Activated naive CD8-positive, alpha-beta T cell treated with anti-CD3 and anti-CD28 coated beads, Interleukin-2, amount 50 U/mL, for 24 hours (primary cell): Measurements from ENCODE around the gene NUTM2F.
"Not testable (repeated sequence)": the region's sequence is repeated elsewhere in the genome, so short reads cannot be mapped to it uniquely, and the experiment has no call there.

ENCODE experiments used
- ATAC-seq: fragments of 150-1000 bp; cut with Tn5 transposase; one replicate; pipeline ENCODE4 v1.10.0; 2021
- DNase-seq: peaks from one replicate; pipeline ENCODE4 v3.0.0; 2021
- H3K27ac Mint-ChIP-seq: one replicate; pipeline ENCODE4 v1.8.0; 2021; ENCODE audit warnings: mild to moderate bottlenecking, mixed read lengths
- H3K27me3 Mint-ChIP-seq: one replicate; pipeline ENCODE4 v1.8.0; 2021; ENCODE audit warnings: mixed read lengths
- H3K36me3 Mint-ChIP-seq: one replicate; pipeline ENCODE4 v1.8.0; 2021; ENCODE audit warnings: low read depth, mixed read lengths
- H3K4me1 Mint-ChIP-seq: one replicate; pipeline ENCODE4 v1.8.0; 2021; ENCODE audit warnings: mixed read lengths
- H3K4me3 Mint-ChIP-seq: one replicate; pipeline ENCODE4 v1.8.0; 2021; ENCODE audit warnings: mild to moderate bottlenecking, moderate library complexity, mixed read lengths
- H3K9me3 Mint-ChIP-seq: one replicate; pipeline ENCODE4 v1.8.0; 2021; ENCODE audit warnings: mixed read lengths

The NUTM2F gene

DNA sequence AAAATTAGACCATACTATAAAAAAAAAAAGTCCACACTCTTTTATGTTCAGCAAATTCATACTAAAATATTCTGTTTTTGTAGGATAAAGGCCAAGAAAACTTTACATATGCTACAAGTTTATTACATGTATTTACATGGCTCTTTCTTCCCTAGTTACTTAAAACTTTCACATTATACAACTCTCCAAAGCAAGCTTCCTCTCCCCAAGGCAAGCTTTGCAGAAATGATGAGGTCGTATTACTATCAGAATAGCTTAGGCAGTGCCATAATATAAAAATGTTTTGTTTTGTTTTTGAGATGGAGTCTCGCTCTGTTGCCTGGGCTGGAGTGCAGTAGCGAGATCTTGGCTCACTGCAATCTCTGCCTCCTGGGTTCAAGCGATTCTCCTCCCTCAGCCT lies 8.0 kb upstream of the NUTM2F start:
- not testable (repeated sequence) for H3K4me3 Mint-ChIP-seq, H3K36me3 Mint-ChIP-seq, H3K4me1 Mint-ChIP-seq, H3K9me3 Mint-ChIP-seq, DNase-seq, H3K27ac Mint-ChIP-seq, ATAC-seq, H3K27me3 Mint-ChIP-seq

DNA sequence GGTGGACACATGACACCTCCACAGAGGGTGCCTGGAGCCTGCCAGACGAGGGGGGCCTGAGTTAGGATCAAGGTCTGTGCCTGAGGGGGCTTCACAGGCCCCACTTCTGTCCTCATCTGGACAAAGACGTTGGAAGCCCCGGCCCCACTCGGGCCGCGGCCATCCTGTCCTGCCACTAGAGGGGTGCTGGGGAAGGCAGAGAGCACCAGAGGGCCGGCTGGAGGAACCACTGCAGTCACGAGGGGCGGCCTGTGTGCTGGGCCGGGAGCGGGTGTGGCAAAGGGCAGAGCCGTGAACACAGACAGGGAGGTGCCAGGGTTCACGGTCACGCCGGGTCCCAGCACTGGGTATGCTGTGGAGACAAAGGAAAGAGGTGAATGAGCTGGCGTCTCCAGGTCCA lies 2.9 kb downstream of the NUTM2F start:
- H3K27me3 Mint-ChIP-seq, H3K9me3 Mint-ChIP-seq, ATAC-seq, H3K36me3 Mint-ChIP-seq, H3K4me3 Mint-ChIP-seq, H3K4me1 Mint-ChIP-seq, DNase-seq, H3K27ac Mint-ChIP-seq: not testable (repeated sequence)

DNA sequence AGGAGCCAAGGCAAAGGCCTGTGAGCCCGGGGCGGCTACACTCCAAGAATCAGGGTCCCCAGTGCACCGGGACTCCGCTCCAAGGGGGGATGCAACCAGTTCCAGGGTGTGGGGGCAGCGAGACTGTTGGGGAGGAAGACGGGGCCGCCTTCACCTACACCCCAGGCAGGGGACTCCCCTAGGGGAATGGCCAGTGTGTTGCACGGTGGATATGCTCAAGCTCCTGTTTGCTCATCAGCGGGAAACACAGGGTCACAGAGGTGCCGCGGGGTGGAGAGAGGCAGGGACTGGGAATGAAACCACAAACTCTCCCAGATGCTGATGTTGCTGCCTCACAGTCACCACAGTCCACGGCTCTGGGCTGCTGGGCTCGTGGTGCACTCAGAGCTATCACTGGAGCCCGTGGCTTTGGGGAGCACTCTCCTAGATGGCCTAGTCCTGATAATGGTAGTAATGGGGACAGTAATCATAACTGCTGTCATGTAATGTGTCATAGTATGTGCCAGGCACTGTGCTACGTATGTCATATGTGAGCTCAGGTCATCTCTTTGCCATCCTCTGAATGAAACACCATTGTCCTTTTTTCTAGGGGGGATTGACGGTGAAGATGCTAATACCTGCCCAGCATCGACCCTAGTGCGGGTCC lies 5.2 kb downstream of the NUTM2F start:
- not testable (repeated sequence) for H3K9me3 Mint-ChIP-seq, ATAC-seq, H3K4me1 Mint-ChIP-seq

DNA sequence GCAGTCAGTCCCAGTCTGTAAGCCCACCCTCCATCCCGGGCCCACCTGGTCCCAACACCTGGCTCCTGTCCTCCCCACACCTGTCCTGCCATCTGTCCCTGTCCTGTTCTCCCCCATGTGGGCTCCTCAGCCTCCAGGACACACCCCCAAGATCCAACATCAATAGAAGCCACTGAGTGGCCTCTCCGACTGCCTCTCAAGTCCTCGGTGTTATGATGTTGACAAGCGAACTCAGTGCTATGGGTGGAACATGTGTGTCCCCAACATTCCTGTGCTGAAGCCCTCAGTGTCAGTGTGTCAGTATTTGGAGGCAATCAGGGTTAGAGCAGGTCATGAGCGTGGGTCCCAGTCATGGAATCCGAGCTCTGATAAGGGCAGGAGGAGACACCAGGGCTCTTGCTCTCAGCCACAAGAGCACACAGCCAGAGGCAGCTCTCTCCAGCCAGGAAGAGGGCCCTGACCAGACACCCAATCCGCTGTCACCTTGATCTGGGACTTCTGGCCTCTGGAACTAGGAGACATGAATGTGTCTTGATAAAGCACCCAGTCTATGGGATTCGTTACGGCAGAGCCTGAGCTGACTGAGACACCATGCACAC lies 6.0 kb downstream of the NUTM2F start:
- DNase-seq, H3K9me3 Mint-ChIP-seq, H3K4me3 Mint-ChIP-seq, H3K27ac Mint-ChIP-seq, H3K27me3 Mint-ChIP-seq, H3K4me1 Mint-ChIP-seq, H3K36me3 Mint-ChIP-seq, ATAC-seq: not testable (repeated sequence)

More for the DNA sequence above, 5.2 kb downstream of the NUTM2F start:
- DNase-seq, H3K4me3 Mint-ChIP-seq, H3K27ac Mint-ChIP-seq, H3K27me3 Mint-ChIP-seq, H3K36me3 Mint-ChIP-seq: not testable (repeated sequence)

DNA sequence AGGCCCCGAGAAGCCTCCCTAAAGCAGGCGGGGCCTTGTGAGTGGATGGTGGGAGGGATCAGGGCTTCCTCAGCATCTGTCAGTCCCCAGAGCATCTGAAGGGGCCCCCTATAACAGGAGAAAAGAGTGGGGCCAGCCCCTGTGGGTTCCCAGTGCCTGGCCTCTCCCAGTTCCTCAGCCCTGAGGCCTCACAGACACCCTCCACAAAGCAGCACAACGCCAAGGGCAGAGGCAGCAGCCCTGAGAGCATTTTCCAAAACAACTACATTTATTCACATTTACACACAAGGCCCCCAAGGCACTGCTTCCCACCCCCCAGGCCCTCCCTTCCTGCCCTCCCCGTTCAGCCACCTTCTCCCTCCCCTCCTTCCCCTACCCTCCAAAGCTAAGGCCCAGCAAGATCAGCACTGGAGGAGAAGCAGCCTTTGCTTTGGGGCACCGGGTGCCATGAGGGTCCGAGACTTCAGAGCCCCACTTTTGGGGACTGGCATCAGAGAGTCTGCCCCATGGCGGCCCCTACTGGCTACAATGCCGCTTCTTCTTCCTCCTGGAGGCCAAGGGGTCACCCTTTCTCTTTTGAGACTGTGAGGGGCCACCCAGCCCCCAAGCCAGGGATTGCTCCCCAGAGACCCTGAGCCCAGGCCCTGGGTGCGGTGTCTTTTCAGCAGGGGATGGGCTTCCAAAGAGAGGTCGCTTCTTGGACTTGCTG lies 10.3 kb downstream of the NUTM2F start:
- not testable (repeated sequence) for H3K27me3 Mint-ChIP-seq, H3K4me3 Mint-ChIP-seq, ATAC-seq, DNase-seq, H3K27ac Mint-ChIP-seq, H3K4me1 Mint-ChIP-seq, H3K9me3 Mint-ChIP-seq, H3K36me3 Mint-ChIP-seq

DNA sequence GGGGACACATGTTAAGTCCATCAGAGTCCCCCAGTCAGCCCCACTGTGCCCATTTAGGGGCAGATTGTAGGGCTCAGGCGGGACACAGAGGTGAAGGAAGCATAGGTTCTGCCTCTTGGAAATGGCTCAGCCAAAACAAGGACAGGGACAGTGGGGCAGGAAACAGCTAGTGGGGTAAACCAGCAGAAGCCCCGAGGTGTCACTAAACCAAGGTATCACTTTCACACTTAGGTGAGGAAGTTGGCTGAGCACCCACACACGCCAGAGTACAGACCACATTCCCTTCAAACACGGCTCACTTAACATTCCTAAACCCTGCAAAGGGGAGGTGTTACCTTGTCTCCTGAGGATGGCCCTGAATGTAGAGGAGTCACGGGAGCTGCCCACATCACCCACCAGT lies 12.2 kb downstream of the NUTM2F start:
- not testable (repeated sequence) for DNase-seq, H3K4me3 Mint-ChIP-seq, H3K4me1 Mint-ChIP-seq, H3K27ac Mint-ChIP-seq, H3K9me3 Mint-ChIP-seq, H3K36me3 Mint-ChIP-seq, H3K27me3 Mint-ChIP-seq
- ATAC-seq, result peak; percentile 54

DNA sequence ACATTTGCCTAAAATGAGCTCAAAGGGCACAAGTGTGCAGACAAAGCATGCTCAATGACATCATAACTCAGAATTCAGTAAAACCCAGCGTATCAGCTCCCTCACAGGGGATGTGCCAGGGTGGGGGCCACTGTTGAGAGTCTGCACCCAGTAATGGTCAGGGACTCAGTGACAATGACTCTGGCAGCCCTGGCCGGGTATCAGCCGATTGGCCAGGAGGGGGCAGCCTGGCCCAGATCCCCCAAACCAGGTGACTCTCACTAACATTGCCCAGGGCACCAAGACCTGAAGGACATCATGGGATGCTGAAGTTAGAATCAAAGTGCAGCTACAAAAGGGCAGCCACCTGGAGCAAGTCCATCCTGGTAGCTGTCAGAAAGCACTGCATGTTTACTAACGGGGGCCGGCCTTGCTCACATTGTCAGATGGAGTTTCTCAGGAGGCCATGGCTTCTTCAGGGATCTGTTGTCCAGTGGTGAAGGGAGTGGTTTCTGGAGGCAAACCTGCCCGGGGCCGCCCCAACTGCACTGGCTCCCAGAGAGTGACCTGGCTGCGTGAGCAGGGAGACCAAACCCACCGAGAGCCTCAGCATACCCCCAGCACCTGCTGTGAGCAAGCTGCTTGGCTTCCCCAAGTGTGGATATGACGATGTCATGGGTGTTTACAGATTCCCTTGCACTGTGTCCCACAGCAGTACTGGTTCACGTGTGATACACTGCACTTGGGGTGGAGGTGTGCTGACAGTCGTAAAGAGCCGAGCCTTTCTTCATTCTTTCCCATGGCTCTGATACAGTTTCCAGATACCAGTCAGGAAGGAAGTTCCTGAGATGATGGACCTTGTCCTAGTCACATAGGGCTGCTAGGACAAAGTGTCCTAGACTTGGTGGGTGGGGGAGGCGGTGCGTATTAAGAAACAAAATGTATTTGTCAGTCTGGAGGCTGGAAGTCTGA lies 13.1 kb downstream of the NUTM2F start:
- DNase-seq, ATAC-seq, H3K4me3 Mint-ChIP-seq, H3K27me3 Mint-ChIP-seq, H3K27ac Mint-ChIP-seq, H3K36me3 Mint-ChIP-seq, H3K4me1 Mint-ChIP-seq, H3K9me3 Mint-ChIP-seq: not testable (repeated sequence)

DNA sequence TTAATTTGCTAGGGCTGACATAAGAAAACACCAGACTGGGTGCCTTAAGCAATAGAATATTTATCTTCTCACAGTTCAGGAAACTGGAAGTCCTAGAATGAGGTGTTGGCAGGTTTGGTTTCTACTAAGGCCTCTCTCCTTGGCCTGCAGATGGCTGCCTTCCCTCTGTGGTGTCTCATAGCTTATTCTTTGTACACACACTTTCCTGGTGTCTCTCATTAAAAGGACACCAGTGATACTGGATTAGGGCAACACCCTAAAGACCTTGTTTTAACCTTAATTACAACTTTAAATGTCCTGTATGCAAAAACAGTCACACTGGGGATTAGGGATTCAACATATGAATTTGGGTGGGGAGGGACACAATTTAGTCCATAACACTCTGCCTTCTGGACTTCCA lies 25.1 kb downstream of the NUTM2F start:
- Mint-ChIP-seq H3K27ac (no peak overlapping the region), H3K36me3 (peaks cover 9% of the 10 kb centered on the region), H3K27me3 (no peaks in the 10 kb centered on the region), H3K9me3 (no peaks in the 10 kb centered on the region), H3K4me1 (peaks cover 3% of the 10 kb centered on the region), H3K4me3 (no peak overlapping the region)
- DNase-seq (no peak), ATAC-seq (no peak)

DNA sequence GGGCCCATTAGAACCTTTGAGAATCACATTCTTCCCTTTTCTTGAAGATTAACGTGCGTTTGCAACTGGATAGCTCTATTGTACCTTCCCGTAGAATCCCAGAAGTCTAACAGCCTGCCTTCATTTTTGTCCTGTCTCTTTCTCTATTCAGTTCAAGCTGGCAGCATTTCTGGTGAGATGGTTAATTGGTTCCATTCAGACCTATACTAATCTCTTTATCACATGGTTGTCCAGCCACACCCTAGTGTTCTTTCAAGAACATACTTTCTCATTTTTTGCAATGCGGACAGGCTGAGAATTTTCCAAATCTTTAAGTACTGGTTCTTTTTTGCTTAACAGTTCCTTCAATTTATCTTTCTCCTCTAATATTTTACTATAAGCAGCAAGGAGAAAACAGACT lies 26.0 kb downstream of the NUTM2F start:
- Mint-ChIP-seq H3K9me3 (no peaks in the 10 kb centered on the region), H3K27me3 (no peaks in the 10 kb centered on the region), H3K4me1 (peaks cover 3% of the 10 kb centered on the region), H3K36me3 (peaks cover 9% of the 10 kb centered on the region), H3K4me3 (no peak overlapping the region), H3K27ac (no peak overlapping the region)
- DNase-seq, result no peak
- ATAC-seq, result no peak

DNA sequence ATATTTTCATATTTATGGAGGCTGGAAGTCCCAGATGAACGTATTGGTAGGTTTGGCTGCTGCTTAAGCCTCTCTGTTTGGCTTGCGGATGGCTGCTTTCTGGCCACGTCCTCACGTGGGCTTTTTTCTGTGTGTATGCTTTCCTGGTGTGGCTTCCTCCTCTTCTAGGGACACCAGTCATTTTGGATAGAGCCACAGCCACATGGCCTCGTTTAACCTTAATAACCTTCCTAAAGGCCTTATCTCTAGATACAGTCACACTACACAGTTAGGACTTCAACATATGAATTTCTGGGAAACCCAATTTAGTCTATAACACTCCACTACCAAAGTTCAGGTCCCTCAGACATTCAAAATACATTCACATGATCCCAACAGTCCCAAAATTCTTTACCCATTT lies 26.9 kb downstream of the NUTM2F start:
- DNase-seq (no peak), ATAC-seq (no peak)
- Mint-ChIP-seq H3K36me3 (peaks cover 14% of the 10 kb centered on the region), H3K9me3 (no peaks in the 10 kb centered on the region), H3K27ac (no peak overlapping the region), H3K27me3 (no peaks in the 10 kb centered on the region), H3K4me3 (no peak overlapping the region), H3K4me1 (peaks cover 3% of the 10 kb centered on the region)

DNA sequence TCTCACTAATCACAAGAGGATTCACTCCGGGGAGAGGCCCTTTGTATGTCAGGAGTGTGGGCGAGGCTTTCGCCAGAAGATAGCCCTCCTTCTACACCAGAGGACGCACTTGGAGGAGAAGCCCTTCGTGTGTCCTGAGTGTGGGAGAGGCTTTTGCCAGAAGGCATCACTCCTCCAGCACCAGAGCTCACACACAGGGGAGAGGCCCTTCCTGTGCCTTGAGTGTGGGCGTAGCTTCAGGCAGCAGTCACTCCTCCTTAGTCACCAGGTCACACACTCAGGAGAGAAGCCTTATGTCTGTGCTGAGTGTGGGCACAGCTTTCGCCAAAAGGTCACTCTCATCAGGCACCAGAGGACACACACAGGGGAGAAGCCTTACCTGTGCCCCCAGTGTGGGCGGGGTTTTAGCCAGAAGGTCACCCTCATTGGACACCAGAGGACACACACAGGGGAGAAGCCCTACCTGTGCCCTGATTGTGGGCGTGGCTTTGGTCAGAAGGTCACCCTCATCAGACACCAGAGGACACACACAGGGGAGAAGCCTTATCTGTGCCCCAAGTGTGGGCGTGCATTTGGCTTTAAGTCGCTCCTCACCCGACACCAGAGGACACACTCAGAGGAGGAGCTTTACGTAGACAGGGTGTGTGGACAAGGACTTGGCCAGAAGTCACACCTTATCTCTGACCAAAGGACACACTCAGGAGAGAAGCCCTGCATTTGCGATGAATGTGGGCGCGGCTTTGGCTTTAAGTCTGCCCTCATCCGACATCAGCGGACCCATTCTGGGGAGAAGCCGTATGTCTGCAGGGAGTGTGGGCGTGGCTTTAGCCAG lies 27.8 kb downstream of the NUTM2F start:
- Mint-ChIP-seq H3K4me1 (peaks cover 3% of the 10 kb centered on the region), H3K9me3 (no peaks in the 10 kb centered on the region), H3K27ac (no peak overlapping the region), H3K4me3 (no peak overlapping the region), H3K27me3 (no peaks in the 10 kb centered on the region), H3K36me3 (peaks cover 22% of the 10 kb centered on the region)
- DNase-seq (peak; percentile 5), ATAC-seq (peak; percentile 86)

DNA sequence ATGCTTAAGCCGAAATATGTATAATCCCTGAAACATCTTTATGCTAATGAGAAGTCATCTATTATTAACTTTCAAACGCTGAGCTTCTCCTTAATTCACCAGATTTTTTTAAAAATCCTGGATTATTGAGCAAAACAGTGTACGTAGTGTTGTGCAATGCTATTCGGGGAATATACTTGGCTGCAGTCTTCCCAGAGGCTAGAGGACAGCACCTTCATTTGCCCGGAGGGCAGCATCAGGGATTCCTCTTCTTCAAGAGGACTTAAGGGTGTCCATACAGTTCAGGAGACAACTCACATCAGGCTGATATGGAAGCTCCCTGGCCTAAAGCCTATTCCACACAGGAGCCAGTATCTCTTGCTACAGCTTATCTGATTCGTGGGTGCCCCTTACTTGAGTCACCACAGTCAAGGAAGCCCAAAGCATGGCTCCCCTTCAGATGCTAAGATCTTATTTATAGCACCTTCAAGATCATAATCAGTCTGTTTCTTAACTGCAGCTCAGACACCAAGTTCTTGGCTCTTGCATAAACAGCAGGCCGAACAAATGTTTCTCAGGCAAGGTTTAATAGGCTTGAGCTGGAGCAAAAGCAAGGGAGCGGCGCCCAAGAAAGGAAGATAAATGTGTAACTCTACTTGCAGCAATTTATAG lies 29.4 kb downstream of the NUTM2F start:
- peaks cover 3% of the 10 kb centered on the region for H3K4me1 Mint-ChIP-seq
- no peak overlapping the region for H3K4me3 Mint-ChIP-seq
- peaks cover 23% of the 10 kb centered on the region for H3K36me3 Mint-ChIP-seq
- ATAC-seq (no peak), DNase-seq (no peak)
- no peak overlapping the region for H3K27ac Mint-ChIP-seq
- H3K9me3 Mint-ChIP-seq, result no peaks in the 10 kb centered on the region
- no peaks in the 10 kb centered on the region for H3K27me3 Mint-ChIP-seq

DNA sequence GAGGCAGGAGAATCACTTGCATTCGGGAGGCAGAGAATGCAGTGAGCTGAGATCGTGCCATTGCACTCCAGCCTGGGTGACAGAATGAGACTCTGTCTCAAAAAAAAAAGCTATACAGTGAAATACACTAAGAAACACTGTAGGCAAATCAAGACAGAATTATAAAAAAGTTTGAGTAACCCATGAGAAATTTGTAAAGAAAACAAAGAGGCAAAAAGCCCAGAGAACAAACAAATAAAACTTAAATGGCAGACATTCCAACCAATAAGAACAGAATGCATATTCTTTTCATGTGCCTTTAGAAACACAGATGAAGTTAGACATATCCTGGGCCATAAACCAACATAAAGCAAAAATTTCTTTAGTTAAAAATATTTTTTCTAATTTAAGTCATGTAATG lies 38.8 kb downstream of the NUTM2F start:
- Mint-ChIP-seq H3K27ac (no peak overlapping the region), H3K36me3 (peaks cover 44% of the 10 kb centered on the region), H3K4me3 (no peak overlapping the region), H3K9me3 (no peaks in the 10 kb centered on the region), H3K4me1 (no peaks in the 10 kb centered on the region), H3K27me3 (no peaks in the 10 kb centered on the region)
- no peak for ATAC-seq
- no peak for DNase-seq
